NB4 (cell line): ENCODE measurements around the gene LRIT2.

Source experiments
- POLR2A ChIP-seq: IDR thresholded peaks from 2 replicates; pipeline ENCODE4 v1.6.1; 2011; ENCODE audit warnings: mild to moderate bottlenecking; ENCODE audit not compliant: insufficient read length; ENCODE audit errors: extremely low read depth
- TF ChIP-seq, protein P1 (sequence below): IDR thresholded peaks from 2 replicates; pipeline ENCODE4 v1.6.1; 2011; ENCODE audit warnings: low read depth, low read length
- TF ChIP-seq, protein P2 (sequence below): IDR thresholded peaks from one replicate; pipeline ENCODE4 v1.5.1; 2012; ENCODE audit warnings: low read depth, low read length

DNA sequence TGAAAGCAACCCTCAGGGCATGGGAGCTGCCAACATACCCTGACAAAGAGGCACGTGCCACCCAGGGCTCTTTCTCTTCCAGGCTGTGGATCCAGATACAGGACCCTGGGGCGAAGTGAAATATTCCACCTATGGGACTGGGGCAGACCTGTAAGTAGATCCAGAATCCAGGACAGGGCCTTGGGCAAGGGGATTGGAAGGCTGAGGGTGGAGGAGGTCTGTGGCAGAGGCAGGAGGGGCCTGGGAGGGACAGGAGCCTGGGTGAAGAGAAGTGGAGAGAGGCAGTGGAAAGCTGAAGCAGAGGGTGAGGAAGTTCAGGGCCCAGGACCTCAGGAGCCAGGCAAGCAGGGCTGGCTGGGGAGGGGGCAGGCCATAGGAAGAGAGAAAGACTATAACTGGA lies 13.8 kb downstream of the LRIT2 start:
- TF ChIP-seq, protein P1, sequence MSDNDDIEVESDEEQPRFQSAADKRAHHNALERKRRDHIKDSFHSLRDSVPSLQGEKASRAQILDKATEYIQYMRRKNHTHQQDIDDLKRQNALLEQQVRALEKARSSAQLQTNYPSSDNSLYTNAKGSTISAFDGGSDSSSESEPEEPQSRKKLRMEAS: no peak
- no peak for TF ChIP-seq POLR2A
- TF ChIP-seq, protein P2, sequence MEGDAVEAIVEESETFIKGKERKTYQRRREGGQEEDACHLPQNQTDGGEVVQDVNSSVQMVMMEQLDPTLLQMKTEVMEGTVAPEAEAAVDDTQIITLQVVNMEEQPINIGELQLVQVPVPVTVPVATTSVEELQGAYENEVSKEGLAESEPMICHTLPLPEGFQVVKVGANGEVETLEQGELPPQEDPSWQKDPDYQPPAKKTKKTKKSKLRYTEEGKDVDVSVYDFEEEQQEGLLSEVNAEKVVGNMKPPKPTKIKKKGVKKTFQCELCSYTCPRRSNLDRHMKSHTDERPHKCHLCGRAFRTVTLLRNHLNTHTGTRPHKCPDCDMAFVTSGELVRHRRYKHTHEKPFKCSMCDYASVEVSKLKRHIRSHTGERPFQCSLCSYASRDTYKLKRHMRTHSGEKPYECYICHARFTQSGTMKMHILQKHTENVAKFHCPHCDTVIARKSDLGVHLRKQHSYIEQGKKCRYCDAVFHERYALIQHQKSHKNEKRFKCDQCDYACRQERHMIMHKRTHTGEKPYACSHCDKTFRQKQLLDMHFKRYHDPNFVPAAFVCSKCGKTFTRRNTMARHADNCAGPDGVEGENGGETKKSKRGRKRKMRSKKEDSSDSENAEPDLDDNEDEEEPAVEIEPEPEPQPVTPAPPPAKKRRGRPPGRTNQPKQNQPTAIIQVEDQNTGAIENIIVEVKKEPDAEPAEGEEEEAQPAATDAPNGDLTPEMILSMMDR: no peak
